GM06990 (cell line): ENCODE measurements around the gene PRDM2.

Source experiments
- DNase-seq: peaks from one replicate; pipeline ENCODE4 v3.0.0-alpha.2; 2011; ENCODE audit not compliant: insufficient read length; ENCODE audit errors: extremely low read depth
- H3K27me3 ChIP-seq: replicated peaks from 2 replicates; pipeline ENCODE4 v1.6.0; 2011; ENCODE audit warnings: low read length; ENCODE audit not compliant: control insufficient read depth, insufficient read depth
- H3K36me3 ChIP-seq: 2 replicates; pipeline ENCODE4 v1.5.1; 2011; ENCODE audit warnings: low read length; ENCODE audit not compliant: control insufficient read depth, insufficient read depth
- H3K4me3 ChIP-seq: replicated peaks from 2 replicates; pipeline ENCODE4 v1.5.1; 2011; ENCODE audit warnings: low read depth, mild to moderate bottlenecking, control low read depth, low read length
- TF ChIP-seq, protein P1 (sequence below): IDR thresholded peaks from 2 replicates; pipeline ENCODE4 v1.5.1; 2011; ENCODE audit warnings: low read length, control low read depth, mild to moderate bottlenecking, inconsistent platforms; ENCODE audit not compliant: insufficient read depth, poor library complexity, severe bottlenecking

Gene PRDM2

DNA sequence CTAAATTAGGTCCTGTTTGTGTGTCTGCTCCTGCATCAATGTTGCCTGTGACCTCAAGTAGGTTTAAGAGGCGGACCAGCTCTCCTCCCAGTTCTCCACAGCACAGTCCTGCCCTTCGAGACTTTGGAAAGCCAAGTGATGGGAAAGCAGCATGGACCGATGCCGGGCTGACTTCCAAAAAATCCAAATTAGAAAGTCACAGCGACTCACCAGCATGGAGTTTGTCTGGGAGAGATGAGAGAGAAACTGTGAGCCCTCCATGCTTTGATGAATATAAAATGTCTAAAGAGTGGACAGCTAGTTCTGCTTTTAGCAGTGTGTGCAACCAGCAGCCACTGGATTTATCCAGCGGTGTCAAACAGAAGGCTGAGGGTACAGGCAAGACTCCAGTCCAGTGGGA lies 79.9 kb downstream of the PRDM2 start:
- Histone ChIP-seq H3K27me3 (no peaks in the 10 kb centered on the region), H3K36me3 (peaks cover 49% of the 10 kb centered on the region), H3K4me3 (no peak overlapping the region)
- DNase-seq, result no peak
- TF ChIP-seq, protein P1, sequence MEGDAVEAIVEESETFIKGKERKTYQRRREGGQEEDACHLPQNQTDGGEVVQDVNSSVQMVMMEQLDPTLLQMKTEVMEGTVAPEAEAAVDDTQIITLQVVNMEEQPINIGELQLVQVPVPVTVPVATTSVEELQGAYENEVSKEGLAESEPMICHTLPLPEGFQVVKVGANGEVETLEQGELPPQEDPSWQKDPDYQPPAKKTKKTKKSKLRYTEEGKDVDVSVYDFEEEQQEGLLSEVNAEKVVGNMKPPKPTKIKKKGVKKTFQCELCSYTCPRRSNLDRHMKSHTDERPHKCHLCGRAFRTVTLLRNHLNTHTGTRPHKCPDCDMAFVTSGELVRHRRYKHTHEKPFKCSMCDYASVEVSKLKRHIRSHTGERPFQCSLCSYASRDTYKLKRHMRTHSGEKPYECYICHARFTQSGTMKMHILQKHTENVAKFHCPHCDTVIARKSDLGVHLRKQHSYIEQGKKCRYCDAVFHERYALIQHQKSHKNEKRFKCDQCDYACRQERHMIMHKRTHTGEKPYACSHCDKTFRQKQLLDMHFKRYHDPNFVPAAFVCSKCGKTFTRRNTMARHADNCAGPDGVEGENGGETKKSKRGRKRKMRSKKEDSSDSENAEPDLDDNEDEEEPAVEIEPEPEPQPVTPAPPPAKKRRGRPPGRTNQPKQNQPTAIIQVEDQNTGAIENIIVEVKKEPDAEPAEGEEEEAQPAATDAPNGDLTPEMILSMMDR, result no peak

DNA sequence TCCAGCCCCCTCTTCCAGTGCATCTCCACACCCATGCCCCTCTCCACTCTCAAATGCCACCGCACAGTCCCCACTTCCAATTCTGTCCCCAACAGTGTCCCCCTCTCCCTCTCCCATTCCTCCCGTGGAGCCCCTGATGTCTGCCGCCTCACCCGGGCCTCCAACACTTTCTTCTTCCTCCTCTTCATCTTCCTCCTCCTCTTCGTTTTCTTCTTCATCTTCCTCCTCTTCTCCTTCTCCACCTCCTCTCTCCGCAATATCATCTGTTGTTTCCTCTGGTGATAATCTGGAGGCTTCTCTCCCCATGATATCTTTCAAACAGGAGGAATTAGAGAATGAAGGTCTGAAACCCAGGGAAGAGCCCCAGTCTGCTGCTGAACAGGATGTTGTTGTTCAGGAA lies 80.8 kb downstream of the PRDM2 start:
- TF ChIP-seq, protein P1, result no peak
- peaks cover 45% of the 10 kb centered on the region for H3K36me3 ChIP-seq
- no peak overlapping the region for H3K4me3 ChIP-seq
- no peak for DNase-seq
- H3K27me3 ChIP-seq, result no peaks in the 10 kb centered on the region

DNA sequence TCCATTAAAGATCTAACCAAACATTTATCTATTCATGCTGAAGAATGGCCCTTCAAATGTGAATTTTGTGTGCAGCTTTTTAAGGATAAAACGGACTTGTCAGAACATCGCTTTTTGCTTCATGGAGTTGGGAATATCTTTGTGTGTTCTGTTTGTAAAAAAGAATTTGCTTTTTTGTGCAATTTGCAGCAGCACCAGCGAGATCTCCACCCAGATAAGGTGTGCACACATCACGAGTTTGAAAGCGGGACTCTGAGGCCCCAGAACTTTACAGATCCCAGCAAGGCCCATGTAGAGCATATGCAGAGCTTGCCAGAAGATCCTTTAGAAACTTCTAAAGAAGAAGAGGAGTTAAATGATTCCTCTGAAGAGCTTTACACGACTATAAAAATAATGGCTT lies 81.2 kb downstream of the PRDM2 start:
- no peaks in the 10 kb centered on the region for H3K27me3 ChIP-seq
- no peak overlapping the region for H3K4me3 ChIP-seq
- H3K36me3 ChIP-seq, result peaks cover 42% of the 10 kb centered on the region
- DNase-seq, result no peak
- TF ChIP-seq, protein P1, result no peak

DNA sequence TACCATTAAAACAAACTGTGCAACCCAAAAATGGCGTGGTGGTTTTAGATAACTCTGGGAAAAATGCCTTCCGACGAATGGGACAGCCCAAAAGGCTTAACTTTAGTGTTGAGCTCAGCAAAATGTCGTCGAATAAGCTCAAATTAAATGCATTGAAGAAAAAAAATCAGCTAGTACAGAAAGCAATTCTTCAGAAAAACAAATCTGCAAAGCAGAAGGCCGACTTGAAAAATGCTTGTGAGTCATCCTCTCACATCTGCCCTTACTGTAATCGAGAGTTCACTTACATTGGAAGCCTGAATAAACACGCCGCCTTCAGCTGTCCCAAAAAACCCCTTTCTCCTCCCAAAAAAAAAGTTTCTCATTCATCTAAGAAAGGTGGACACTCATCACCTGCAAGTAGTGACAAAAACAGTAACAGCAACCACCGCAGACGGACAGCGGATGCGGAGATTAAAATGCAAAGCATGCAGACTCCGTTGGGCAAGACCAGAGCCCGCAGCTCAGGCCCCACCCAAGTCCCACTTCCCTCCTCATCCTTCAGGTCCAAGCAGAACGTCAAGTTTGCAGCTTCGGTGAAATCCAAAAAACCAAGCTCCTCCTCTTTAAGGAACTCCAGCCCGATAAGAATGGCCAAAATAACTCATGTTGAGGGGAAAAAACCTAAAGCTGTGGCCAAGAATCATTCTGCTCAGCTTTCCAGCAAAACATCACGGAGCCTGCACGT lies 82.1 kb downstream of the PRDM2 start:
- DNase-seq, result no peak
- Histone ChIP-seq H3K4me3 (no peak overlapping the region), H3K36me3 (peaks cover 39% of the 10 kb centered on the region), H3K27me3 (no peaks in the 10 kb centered on the region)
- TF ChIP-seq, protein P1, result no peak

DNA sequence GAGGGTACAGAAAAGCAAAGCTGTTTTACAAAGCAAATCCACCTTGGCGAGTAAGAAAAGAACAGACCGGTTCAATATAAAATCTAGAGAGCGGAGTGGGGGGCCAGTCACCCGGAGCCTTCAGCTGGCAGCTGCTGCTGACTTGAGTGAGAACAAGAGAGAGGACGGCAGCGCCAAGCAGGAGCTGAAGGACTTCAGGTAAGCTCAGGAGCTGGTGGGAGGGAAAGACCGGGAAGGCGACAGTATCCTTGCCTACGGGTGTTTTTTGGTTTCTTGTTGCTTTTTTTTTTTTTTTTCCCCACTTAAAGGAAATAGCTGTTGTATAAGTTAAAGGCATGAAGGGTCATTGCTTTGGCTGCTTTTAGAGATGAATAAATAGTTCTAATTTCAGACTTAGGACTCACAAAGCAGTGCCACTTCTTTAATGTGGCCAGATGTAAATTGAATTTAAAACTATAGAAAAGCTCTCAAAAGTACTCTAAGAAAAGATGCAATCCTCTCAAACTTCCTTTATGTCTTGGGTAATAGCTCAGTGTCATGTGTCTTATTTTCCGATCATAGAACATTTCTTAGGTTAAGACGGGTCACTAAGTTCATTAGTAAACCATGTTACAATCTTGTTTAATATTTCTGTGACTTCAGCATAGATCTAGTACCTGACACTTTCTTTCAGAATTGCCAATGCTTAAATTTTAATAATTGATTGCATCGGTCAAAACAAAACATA lies 82.8 kb downstream of the PRDM2 start:
- TF ChIP-seq, protein P1, result no peak
- DNase-seq, result no peak
- Histone ChIP-seq H3K27me3 (no peaks in the 10 kb centered on the region), H3K36me3 (peaks cover 34% of the 10 kb centered on the region), H3K4me3 (no peak overlapping the region)
